ENCODE measurements around the gene GAS1. TPM values are rescaled to one million over a fixed set of nuclear protein-coding genes. Genes with fewer than 3 reads are reported as not detected.

The GAS1 gene
- total and polyA plus RNA-seq, 12 donors = 3.2 to 26.3 (median 10.4) TPM

DNA sequence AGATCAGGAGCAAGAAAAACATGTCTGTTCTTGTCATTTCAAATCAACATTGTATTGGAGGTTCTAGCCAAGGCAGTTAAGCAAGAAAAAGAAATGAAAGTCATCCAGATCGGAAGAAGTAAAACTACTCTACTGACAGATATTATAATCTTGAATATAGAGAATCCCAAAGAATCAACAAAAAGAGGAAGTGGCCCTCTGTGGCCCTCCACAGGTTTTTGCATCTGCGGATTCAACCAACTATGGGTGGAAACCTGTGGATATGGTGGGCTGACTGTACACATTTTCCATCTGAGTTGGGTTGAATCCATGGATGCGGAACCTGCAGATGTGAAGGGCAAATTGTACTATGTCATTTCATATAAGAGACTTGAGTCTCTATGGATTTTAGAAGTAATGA is 35.1 kb downstream of the GAS1 start:
- WGBS, 2 donors = 97% methylated on average over 3 of the region's 3 CpGs
- ATAC-seq = no peak
- H3K27me3 ChIP-seq = peaks cover 0 to 6% (median 0%) of the 10 kb centered on the region in 7 donors
- no peak for TF ChIP-seq CTCF (IDR thresholded peaks at IDR 0.05)
- H3K4me1 ChIP-seq = no peaks in the 10 kb centered on the region
- H3K27ac ChIP-seq = no peak overlapping the region
- intact Hi-C loops (cut with DNase I) = no loop called here
- H3K36me3 ChIP-seq = no peaks in the 10 kb centered on the region
- no peak overlapping the region for H3K4me3 ChIP-seq
- DNase-seq = no peak
- H3K9me3 ChIP-seq = peaks cover 0 to 11% (median 0%) of the 10 kb centered on the region in 11 donors

DNA sequence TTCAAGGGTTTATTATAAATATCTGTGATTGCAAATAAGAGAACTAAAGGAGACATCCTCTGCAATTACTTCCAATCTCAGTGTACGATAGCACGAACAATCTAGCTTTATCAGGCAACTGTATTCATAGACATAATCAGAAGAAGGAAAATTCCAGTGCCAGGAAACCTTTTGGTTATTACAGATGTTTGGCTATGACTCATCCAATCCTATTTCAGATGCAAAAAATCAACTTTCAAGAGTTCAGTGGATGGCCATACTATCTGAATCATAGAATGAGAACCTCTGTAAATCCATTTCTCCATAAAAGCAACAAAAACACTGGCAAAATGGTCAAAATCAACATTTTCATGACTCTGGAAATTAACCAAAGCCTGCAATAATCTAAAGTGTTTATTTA is 37.9 kb downstream of the GAS1 start:
- Histone ChIP-seq H3K27ac (no peak overlapping the region), H3K4me3 (no peak overlapping the region), H3K27me3 (peaks cover 0 to 12% (median 0%) of the 10 kb centered on the region in 7 donors), H3K4me1 (no peaks in the 10 kb centered on the region), H3K36me3 (no peaks in the 10 kb centered on the region), H3K9me3 (peaks cover 0 to 18% (median 4%) of the 10 kb centered on the region in 11 donors)
- no peak for TF ChIP-seq CTCF (IDR thresholded peaks at IDR 0.05)
- intact Hi-C loops (cut with DNase I) = no loop called here
- no peak for DNase-seq
- ATAC-seq = no peak
- WGBS, 2 donors = 67 to 68% methylated on average over 2 of the region's 2 CpGs

DNA sequence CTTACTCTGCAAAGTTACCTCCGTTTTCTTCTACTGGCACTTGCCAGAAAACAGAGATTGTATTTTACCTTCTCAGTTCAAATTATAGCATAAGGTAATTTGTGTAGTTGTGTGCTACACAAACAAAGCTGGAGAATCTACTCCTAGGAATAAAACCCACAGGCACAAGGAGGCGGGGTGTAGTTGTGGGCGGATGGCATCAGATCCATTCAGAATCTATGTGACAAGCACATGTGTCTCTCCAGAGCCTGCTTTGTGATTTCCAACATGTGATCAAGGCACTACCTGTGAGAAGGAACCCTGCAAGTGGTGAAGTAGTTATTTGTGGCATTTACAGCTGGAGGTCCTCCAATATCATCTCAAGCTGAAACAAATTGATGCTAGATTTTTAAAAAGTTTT is 39.0 kb downstream of the GAS1 start:
- TF ChIP-seq CTCF (IDR thresholded peaks at IDR 0.05) = no peak

GRCh38 chr9:86907346-86907745 is 40.0 kb downstream of the GAS1 start:
- Histone ChIP-seq H3K4me1 (peaks cover 0 to 8% (median 0%) of the 10 kb centered on the region in 9 donors), H3K9me3 (peaks cover 0 to 18% (median 4%) of the 10 kb centered on the region in 11 donors), H3K4me3 (no peak overlapping the region), H3K27ac (no peak overlapping the region), H3K27me3 (peaks cover 0 to 33% (median 18%) of the 10 kb centered on the region in 7 donors), H3K36me3 (no peaks in the 10 kb centered on the region)
- ATAC-seq (no peak), DNase-seq (no peak)
- intact Hi-C loops (cut with DNase I) = no loop called here
- 90 to 95% methylated on average over 1 of the region's 1 CpG for WGBS, 2 donors
- no peak for TF ChIP-seq CTCF (IDR thresholded peaks at IDR 0.05)

More for the DNA sequence above, 39.0 kb downstream of the GAS1 start:
- DNase-seq = no peak
- intact Hi-C loops (cut with DNase I) = no loop called here
- Histone ChIP-seq H3K36me3 (no peaks in the 10 kb centered on the region), H3K4me1 (no peaks in the 10 kb centered on the region), H3K27me3 (peaks cover 0 to 24% (median 9%) of the 10 kb centered on the region in 7 donors), H3K9me3 (peaks cover 0 to 18% (median 4%) of the 10 kb centered on the region in 11 donors), H3K27ac (no peak overlapping the region), H3K4me3 (no peak overlapping the region)
- ATAC-seq = no peak
- 92 to 93% methylated on average over 3 of the region's 3 CpGs for WGBS, 2 donors
